GM23338 (cell line): ENCODE results near the gene RUNX1. TPM values are rescaled to one million over a fixed set of nuclear protein-coding genes. Genes with fewer than 3 reads are reported as not detected.

Experiments used
- ATAC-seq: fragments of 200-7000 bp; cut with Tn5 transposase; 3 replicates; pipeline ENCODE4 v1.9.1; 2020
- DNase-seq: peaks from one replicate; pipeline ENCODE4 v3.0.0-alpha.2; 2015; ENCODE audit warnings: low spot score
- H2AFZ ChIP-seq: fragments of 200-600 bp; sonication (generic); 2 replicates; pipeline ENCODE4 v1.8.0; 2016; ENCODE audit warnings: antibody characterized with exemption, mild to moderate bottlenecking, moderate library complexity
- H3F3A ChIP-seq: fragments of 200-600 bp; sonication (generic); replicated peaks from 2 replicates; pipeline ENCODE4 v1.8.0; 2017; ENCODE audit warnings: antibody characterized with exemption, mixed run types, low read depth
- H3K27ac ChIP-seq: fragments of 200-600 bp; sonication (generic); 2 replicates; pipeline ENCODE4 v1.6.1; 2016; ENCODE audit warnings: low read depth
- H3K27me3 ChIP-seq: fragments of 200-600 bp; sonication (generic); 2 replicates; pipeline ENCODE4 v1.8.0; 2016; ENCODE audit warnings: mild to moderate bottlenecking, mixed run types, moderate library complexity; ENCODE audit not compliant: insufficient read depth
- H3K36me3 ChIP-seq: fragments of 200-600 bp; sonication (generic); 2 replicates; pipeline ENCODE4 v1.8.0; 2016; ENCODE audit warnings: mild to moderate bottlenecking; ENCODE audit not compliant: insufficient read depth
- H3K4me1 ChIP-seq: fragments of 200-600 bp; sonication (generic); 2 replicates; pipeline ENCODE4 v1.8.0; 2016; ENCODE audit warnings: mild to moderate bottlenecking, moderate library complexity; ENCODE audit not compliant: insufficient read depth
- H3K4me2 ChIP-seq: fragments of 200-600 bp; sonication (generic); 2 replicates; pipeline ENCODE4 v1.7.1; 2017; ENCODE audit warnings: mixed run types
- H3K4me3 ChIP-seq: fragments of 200-600 bp; sonication (generic); 2 replicates; pipeline ENCODE4 v1.6.1; 2016; ENCODE audit warnings: mixed run types
- H3K79me2 ChIP-seq: fragments of 200-600 bp; sonication (generic); replicated peaks from 2 replicates; pipeline ENCODE4 v1.8.0; 2017; ENCODE audit warnings: mild to moderate bottlenecking; ENCODE audit not compliant: insufficient read depth
- H3K9me2 ChIP-seq: fragments of 200-600 bp; sonication (generic); 2 replicates; pipeline ENCODE4 v1.8.0; 2017; ENCODE audit not compliant: insufficient read depth
- H4K20me1 ChIP-seq: fragments of 200-600 bp; sonication (generic); replicated peaks from 2 replicates; pipeline ENCODE4 v1.8.0; 2017; ENCODE audit warnings: mild to moderate bottlenecking; ENCODE audit not compliant: insufficient read depth
- H3K27ac Mint-ChIP-seq: 2 replicates; pipeline ENCODE4 v1.8.0; 2020; ENCODE audit warnings: inconsistent platforms, mild to moderate bottlenecking, moderate library complexity, mixed read lengths
- H3K27me3 Mint-ChIP-seq: 3 replicates; pipeline ENCODE4 v1.8.0; 2022; ENCODE audit warnings: low read depth, mild to moderate bottlenecking, moderate library complexity, mixed read lengths, inconsistent platforms; ENCODE audit not compliant: insufficient read depth, poor library complexity
- H3K36me3 Mint-ChIP-seq: 3 replicates; pipeline ENCODE4 v1.8.0; 2021; ENCODE audit warnings: low read depth, mild to moderate bottlenecking, inconsistent platforms, moderate library complexity, mixed read lengths
- H3K4me1 Mint-ChIP-seq: 3 replicates; pipeline ENCODE4 v1.8.0; 2020; ENCODE audit warnings: mild to moderate bottlenecking, inconsistent platforms, mixed read lengths
- H3K4me3 Mint-ChIP-seq: 3 replicates; pipeline ENCODE4 v1.8.0; 2021; ENCODE audit warnings: moderate library complexity, mild to moderate bottlenecking, inconsistent platforms, mixed read lengths
- H3K9me3 Mint-ChIP-seq: 3 replicates; pipeline ENCODE4 v1.8.0; 2020; ENCODE audit warnings: moderate library complexity, mild to moderate bottlenecking, inconsistent platforms, mixed read lengths
- CREB1 ChIP-seq: fragments of 250-450 bp; sonication (Bioruptor Pico); IDR thresholded peaks from 2 replicates; pipeline ENCODE4 v1.5.0; 2020; ENCODE audit warnings: low read depth, mild to moderate bottlenecking, moderate library complexity
- EZH2 ChIP-seq: fragments of 200-600 bp; sonication (generic); IDR thresholded peaks from one replicate; pipeline ENCODE4 v1.8.0; 2017; ENCODE audit warnings: antibody characterized with exemption, mild to moderate bottlenecking, low read depth; ENCODE audit not compliant: unreplicated experiment
- EZH2phosphoT487 ChIP-seq: fragments of 200-600 bp; sonication (generic); IDR thresholded peaks from one replicate; pipeline ENCODE4 v1.8.1; 2018; ENCODE audit warnings: antibody characterized with exemption; ENCODE audit not compliant: unreplicated experiment
- JUNB ChIP-seq: IDR thresholded peaks from one replicate; pipeline ENCODE4 v1.6.1; 2016; ENCODE audit warnings: antibody characterized with exemption; ENCODE audit not compliant: unreplicated experiment
- NANOG ChIP-seq: IDR thresholded peaks from 2 replicates; pipeline ENCODE4 v1.6.1; 2016; ENCODE audit warnings: antibody characterized with exemption, borderline replicate concordance
- POLR2AphosphoS5 ChIP-seq: IDR thresholded peaks from 2 replicates; pipeline ENCODE4 v1.6.1; 2016; ENCODE audit warnings: antibody characterized with exemption, low read depth
- STAT1 ChIP-seq: IDR thresholded peaks from one replicate; pipeline ENCODE4 v1.6.1; 2016; ENCODE audit warnings: antibody characterized with exemption; ENCODE audit not compliant: unreplicated experiment
- ZNF114 ChIP-seq: fragments of 250-450 bp; sonication (Bioruptor Pico); IDR thresholded peaks from 2 replicates; pipeline ENCODE4 v1.5.0; 2020; ENCODE audit warnings: mild to moderate bottlenecking, moderate library complexity
- ZNF331 ChIP-seq: fragments of 250-450 bp; sonication (Bioruptor Pico); IDR thresholded peaks from 2 replicates; pipeline ENCODE4 v1.5.0; 2020; ENCODE audit warnings: low read depth, mild to moderate bottlenecking, moderate library complexity
- polyA plus RNA-seq: library from polyadenylated mRNA; unstranded; fragments of >200 nt; fragmentation: Nextera tagmentation; extraction: Ambion mirVana; gene quantifications from 2 replicates; pipeline ENCODE4 v1.2.1, GENCODE V29; 2016
- total RNA-seq: library from RNA; depleted of rRNA; stranded (reverse); fragments of >200 nt; shearing (Covaris generic); gene quantifications from 2 replicates; pipeline ENCODE4 v1.2.3, GENCODE V29; 2014
- TF ChIP-seq, protein P1 (sequence below): IDR thresholded peaks from one replicate; pipeline ENCODE4 v1.6.1; 2018; ENCODE audit warnings: antibody characterized with exemption; ENCODE audit not compliant: unreplicated experiment
- TF ChIP-seq, protein P2 (sequence below), 2 experiments: fragments of 200-600 bp in 1 of 2; sonication (generic) in 1 of 2; conservative IDR thresholded peaks; 2 replicates each; pipeline versions ENCODE4 v1.5.1 to v1.6.1; 2016 to 2017; ENCODE audit warnings: antibody characterized with exemption in 2 of 2, low read depth in 2 of 2, mild to moderate bottlenecking in 2 of 2, moderate library complexity in 1 of 2
- TF ChIP-seq, protein P3 (sequence below): IDR thresholded peaks from 2 replicates; pipeline ENCODE4 v1.6.1; 2016; ENCODE audit warnings: antibody characterized with exemption
- TF ChIP-seq, protein P4 (sequence below): fragments of 250-450 bp; sonication (Bioruptor Pico); IDR thresholded peaks from 2 replicates; pipeline ENCODE4 v1.5.0; 2020; ENCODE audit warnings: mild to moderate bottlenecking, moderate library complexity

RUNX1 gene
- total and polyA plus RNA-seq, 2 experiments from 2014 or later, result 0.29 to 1.1 TPM

DNA sequence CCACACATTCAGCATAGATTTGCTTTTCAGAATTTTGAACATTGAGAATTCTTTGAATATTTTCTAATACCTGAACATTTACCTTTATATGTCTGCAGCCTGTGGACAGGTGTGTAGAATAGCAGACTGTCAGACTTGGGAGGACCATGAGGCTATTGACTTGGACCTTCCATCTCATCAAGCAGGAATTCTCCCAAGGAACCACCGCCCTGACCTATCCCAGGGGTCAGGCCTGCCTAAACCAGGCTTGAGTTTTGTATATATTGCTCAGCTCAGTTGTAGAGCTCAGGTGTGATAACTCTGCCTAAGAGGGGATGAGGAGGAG is 53.2 kb downstream of the RUNX1 start:
- no peak for DNase-seq
- Histone ChIP-seq H3K27me3 (no peaks in the 10 kb centered on the region), H3K79me2 (no peaks in the 10 kb centered on the region), H3K36me3 (no peaks in the 10 kb centered on the region), H3K4me2 (no peak overlapping the region), H3K27ac (no peak overlapping the region), H2AFZ (no peak overlapping the region), H3K4me1 (no peaks in the 10 kb centered on the region), H4K20me1 (no peaks in the 10 kb centered on the region), H3K4me3 (no peak overlapping the region), H3K9me2 (no peaks in the 10 kb centered on the region), H3F3A (no peaks in the 10 kb centered on the region)
- no peak for ATAC-seq
- no peak overlapping the region for H3K4me3 Mint-ChIP-seq
- no peak overlapping the region for H3K27ac Mint-ChIP-seq
- H3K4me1 Mint-ChIP-seq, result peaks cover 7% of the 10 kb centered on the region
- H3K27me3 Mint-ChIP-seq, result peaks cover 2% of the 10 kb centered on the region
- TF ChIP-seq, protein P1, sequence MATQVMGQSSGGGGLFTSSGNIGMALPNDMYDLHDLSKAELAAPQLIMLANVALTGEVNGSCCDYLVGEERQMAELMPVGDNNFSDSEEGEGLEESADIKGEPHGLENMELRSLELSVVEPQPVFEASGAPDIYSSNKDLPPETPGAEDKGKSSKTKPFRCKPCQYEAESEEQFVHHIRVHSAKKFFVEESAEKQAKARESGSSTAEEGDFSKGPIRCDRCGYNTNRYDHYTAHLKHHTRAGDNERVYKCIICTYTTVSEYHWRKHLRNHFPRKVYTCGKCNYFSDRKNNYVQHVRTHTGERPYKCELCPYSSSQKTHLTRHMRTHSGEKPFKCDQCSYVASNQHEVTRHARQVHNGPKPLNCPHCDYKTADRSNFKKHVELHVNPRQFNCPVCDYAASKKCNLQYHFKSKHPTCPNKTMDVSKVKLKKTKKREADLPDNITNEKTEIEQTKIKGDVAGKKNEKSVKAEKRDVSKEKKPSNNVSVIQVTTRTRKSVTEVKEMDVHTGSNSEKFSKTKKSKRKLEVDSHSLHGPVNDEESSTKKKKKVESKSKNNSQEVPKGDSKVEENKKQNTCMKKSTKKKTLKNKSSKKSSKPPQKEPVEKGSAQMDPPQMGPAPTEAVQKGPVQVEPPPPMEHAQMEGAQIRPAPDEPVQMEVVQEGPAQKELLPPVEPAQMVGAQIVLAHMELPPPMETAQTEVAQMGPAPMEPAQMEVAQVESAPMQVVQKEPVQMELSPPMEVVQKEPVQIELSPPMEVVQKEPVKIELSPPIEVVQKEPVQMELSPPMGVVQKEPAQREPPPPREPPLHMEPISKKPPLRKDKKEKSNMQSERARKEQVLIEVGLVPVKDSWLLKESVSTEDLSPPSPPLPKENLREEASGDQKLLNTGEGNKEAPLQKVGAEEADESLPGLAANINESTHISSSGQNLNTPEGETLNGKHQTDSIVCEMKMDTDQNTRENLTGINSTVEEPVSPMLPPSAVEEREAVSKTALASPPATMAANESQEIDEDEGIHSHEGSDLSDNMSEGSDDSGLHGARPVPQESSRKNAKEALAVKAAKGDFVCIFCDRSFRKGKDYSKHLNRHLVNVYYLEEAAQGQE, result no peak
- TF ChIP-seq NANOG (no peak), STAT1 (no peak), POLR2AphosphoS5 (no peak), ZNF331 (CRISPR knock-in tag) (no peak), CREB1 (CRISPR knock-in tag) (no peak), EZH2phosphoT487 (no peak), ZNF114 (no peak), EZH2 (no peak), JUNB (no peak)
- TF ChIP-seq, protein P2, sequence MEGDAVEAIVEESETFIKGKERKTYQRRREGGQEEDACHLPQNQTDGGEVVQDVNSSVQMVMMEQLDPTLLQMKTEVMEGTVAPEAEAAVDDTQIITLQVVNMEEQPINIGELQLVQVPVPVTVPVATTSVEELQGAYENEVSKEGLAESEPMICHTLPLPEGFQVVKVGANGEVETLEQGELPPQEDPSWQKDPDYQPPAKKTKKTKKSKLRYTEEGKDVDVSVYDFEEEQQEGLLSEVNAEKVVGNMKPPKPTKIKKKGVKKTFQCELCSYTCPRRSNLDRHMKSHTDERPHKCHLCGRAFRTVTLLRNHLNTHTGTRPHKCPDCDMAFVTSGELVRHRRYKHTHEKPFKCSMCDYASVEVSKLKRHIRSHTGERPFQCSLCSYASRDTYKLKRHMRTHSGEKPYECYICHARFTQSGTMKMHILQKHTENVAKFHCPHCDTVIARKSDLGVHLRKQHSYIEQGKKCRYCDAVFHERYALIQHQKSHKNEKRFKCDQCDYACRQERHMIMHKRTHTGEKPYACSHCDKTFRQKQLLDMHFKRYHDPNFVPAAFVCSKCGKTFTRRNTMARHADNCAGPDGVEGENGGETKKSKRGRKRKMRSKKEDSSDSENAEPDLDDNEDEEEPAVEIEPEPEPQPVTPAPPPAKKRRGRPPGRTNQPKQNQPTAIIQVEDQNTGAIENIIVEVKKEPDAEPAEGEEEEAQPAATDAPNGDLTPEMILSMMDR (conservative IDR thresholded peaks at IDR 0.05; ENCODE audit: low read depth in 2 of 2), result no peak
- TF ChIP-seq, protein P3, sequence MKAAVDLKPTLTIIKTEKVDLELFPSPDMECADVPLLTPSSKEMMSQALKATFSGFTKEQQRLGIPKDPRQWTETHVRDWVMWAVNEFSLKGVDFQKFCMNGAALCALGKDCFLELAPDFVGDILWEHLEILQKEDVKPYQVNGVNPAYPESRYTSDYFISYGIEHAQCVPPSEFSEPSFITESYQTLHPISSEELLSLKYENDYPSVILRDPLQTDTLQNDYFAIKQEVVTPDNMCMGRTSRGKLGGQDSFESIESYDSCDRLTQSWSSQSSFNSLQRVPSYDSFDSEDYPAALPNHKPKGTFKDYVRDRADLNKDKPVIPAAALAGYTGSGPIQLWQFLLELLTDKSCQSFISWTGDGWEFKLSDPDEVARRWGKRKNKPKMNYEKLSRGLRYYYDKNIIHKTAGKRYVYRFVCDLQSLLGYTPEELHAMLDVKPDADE, result no peak
- TF ChIP-seq, protein P4, sequence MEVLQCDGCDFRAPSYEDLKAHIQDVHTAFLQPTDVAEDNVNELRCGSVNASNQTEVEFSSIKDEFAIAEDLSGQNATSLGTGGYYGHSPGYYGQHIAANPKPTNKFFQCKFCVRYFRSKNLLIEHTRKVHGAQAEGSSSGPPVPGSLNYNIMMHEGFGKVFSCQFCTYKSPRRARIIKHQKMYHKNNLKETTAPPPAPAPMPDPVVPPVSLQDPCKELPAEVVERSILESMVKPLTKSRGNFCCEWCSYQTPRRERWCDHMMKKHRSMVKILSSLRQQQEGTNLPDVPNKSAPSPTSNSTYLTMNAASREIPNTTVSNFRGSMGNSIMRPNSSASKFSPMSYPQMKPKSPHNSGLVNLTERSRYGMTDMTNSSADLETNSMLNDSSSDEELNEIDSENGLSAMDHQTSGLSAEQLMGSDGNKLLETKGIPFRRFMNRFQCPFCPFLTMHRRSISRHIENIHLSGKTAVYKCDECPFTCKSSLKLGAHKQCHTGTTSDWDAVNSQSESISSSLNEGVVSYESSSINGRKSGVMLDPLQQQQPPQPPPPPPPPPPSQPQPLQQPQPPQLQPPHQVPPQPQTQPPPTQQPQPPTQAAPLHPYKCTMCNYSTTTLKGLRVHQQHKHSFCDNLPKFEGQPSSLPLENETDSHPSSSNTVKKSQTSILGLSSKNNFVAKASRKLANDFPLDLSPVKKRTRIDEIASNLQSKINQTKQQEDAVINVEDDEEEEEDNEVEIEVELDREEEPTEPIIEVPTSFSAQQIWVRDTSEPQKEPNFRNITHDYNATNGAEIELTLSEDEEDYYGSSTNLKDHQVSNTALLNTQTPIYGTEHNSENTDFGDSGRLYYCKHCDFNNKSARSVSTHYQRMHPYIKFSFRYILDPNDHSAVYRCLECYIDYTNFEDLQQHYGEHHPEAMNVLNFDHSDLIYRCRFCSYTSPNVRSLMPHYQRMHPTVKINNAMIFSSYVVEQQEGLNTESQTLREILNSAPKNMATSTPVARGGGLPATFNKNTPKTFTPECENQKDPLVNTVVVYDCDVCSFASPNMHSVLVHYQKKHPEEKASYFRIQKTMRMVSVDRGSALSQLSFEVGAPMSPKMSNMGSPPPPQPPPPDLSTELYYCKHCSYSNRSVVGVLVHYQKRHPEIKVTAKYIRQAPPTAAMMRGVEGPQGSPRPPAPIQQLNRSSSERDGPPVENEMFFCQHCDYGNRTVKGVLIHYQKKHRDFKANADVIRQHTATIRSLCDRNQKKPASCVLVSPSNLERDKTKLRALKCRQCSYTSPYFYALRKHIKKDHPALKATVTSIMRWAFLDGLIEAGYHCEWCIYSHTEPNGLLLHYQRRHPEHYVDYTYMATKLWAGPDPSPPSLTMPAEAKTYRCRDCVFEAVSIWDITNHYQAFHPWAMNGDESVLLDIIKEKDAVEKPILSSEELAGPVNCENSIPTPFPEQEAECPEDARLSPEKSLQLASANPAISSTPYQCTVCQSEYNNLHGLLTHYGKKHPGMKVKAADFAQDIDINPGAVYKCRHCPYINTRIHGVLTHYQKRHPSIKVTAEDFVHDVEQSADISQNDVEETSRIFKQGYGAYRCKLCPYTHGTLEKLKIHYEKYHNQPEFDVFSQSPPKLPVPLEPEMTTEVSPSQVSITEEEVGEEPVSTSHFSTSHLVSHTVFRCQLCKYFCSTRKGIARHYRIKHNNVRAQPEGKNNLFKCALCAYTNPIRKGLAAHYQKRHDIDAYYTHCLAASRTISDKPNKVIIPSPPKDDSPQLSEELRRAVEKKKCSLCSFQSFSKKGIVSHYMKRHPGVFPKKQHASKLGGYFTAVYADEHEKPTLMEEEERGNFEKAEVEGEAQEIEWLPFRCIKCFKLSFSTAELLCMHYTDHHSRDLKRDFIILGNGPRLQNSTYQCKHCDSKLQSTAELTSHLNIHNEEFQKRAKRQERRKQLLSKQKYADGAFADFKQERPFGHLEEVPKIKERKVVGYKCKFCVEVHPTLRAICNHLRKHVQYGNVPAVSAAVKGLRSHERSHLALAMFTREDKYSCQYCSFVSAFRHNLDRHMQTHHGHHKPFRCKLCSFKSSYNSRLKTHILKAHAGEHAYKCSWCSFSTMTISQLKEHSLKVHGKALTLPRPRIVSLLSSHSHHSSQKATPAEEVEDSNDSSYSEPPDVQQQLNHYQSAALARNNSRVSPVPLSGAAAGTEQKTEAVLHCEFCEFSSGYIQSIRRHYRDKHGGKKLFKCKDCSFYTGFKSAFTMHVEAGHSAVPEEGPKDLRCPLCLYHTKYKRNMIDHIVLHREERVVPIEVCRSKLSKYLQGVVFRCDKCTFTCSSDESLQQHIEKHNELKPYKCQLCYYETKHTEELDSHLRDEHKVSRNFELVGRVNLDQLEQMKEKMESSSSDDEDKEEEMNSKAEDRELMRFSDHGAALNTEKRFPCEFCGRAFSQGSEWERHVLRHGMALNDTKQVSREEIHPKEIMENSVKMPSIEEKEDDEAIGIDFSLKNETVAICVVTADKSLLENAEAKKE, result no peak
- no peaks in the 10 kb centered on the region for H3K36me3 Mint-ChIP-seq
- H3K9me3 Mint-ChIP-seq, result no peaks in the 10 kb centered on the region
